Adipocyte (in vitro differentiated cells): ENCODE results near the gene TRIM44.
"Not testable (repeated sequence)": the region's sequence is repeated elsewhere in the genome, so short reads cannot be mapped to it uniquely, and the experiment has no call there.

Source experiments
- DNase-seq: peaks from one replicate; pipeline ENCODE4 v3.0.0-alpha.2; 2015; ENCODE audit warnings: low read depth
- H3K27me3 ChIP-seq: replicated peaks from 2 replicates; pipeline ENCODE4 v1.7.0; 2013; ENCODE audit warnings: mild to moderate bottlenecking, low read length, moderate library complexity; ENCODE audit not compliant: control insufficient read depth, insufficient read depth
- H3K36me3 ChIP-seq: 2 replicates; pipeline ENCODE4 v1.7.0; 2013; ENCODE audit warnings: low read length, mild to moderate bottlenecking, moderate library complexity; ENCODE audit not compliant: control insufficient read depth, insufficient read depth, severe bottlenecking
- H3K4me1 ChIP-seq: 2 replicates; pipeline ENCODE4 v1.7.0; 2013; ENCODE audit warnings: mild to moderate bottlenecking, low read length, moderate library complexity; ENCODE audit not compliant: control insufficient read depth, insufficient read depth
- H3K4me3 ChIP-seq: 2 replicates; pipeline ENCODE4 v1.7.0; 2013; ENCODE audit warnings: mild to moderate bottlenecking, low read length, moderate library complexity
- H3K9ac ChIP-seq: 2 replicates; pipeline ENCODE4 v1.7.0; 2013; ENCODE audit warnings: mild to moderate bottlenecking, low read length, moderate library complexity
- H3K9me3 ChIP-seq: 2 replicates; pipeline ENCODE4 v1.7.0; 2013; ENCODE audit warnings: mild to moderate bottlenecking, low read length, moderate library complexity; ENCODE audit not compliant: control insufficient read depth

TRIM44 gene

GRCh38 chr11:35836205-35836604 is 173.6 kb downstream of the TRIM44 start:
- DNase-seq, result no peak

GRCh38 chr11:35838071-35838470 is 175.5 kb downstream of the TRIM44 start:
- Histone ChIP-seq H3K4me1 (no peaks in the 10 kb centered on the region), H3K9ac (no peak overlapping the region), H3K36me3 (no peaks in the 10 kb centered on the region), H3K27me3 (no peaks in the 10 kb centered on the region), H3K4me3 (no peak overlapping the region), H3K9me3 (peaks cover 4% of the 10 kb centered on the region)
- peak; percentile 22 for DNase-seq

More at GRCh38 chr11:35836205-35836604, 173.6 kb downstream of the TRIM44 start:
- Histone ChIP-seq H3K4me3 (no peak overlapping the region), H3K9ac (no peak overlapping the region), H3K4me1 (no peaks in the 10 kb centered on the region), H3K9me3 (peaks cover 4% of the 10 kb centered on the region), H3K27me3 (peaks cover 1% of the 10 kb centered on the region), H3K36me3 (no peaks in the 10 kb centered on the region)

DNA sequence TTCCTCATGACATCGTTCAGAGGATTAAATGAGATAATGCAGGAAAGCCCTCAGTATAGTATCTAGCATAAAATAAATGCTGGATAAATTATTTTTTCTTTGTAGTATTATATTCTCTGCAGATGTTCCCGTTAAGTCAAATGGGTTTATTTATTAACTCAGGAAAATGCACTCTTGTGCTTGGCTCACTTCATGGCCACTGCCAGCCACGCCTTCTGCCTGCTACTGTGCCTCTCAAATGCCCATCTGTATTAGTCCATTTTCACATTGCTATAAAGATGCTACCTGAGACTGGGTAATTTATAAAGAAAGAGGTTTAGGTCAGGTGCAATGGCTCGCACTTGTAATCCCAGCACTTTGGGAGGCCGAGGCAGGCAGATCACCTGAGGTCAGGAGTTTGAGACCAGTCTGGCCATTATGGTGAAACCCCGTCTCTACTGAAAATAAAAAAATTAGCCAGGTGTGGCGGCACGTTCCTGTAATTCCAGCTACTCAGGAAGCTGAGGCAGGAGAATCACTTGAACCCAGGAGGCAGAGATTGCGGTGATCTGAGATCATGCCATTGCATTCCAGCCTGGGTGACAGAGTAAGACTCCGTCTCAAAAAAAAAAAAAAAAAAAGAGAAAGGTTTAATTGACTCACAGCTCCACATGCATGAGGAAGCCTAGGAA is 176.3 kb downstream of the TRIM44 start:
- DNase-seq, H3K4me1 ChIP-seq, H3K27me3 ChIP-seq, H3K9me3 ChIP-seq, H3K9ac ChIP-seq, H3K36me3 ChIP-seq, H3K4me3 ChIP-seq: not testable (repeated sequence)

GRCh38 chr11:35839368-35840161 is 177.0 kb downstream of the TRIM44 start:
- Histone ChIP-seq H3K9me3 (peaks cover 4% of the 10 kb centered on the region), H3K36me3 (no peaks in the 10 kb centered on the region), H3K4me3 (no peak overlapping the region), H3K9ac (no peak overlapping the region), H3K27me3 (no peaks in the 10 kb centered on the region), H3K4me1 (no peaks in the 10 kb centered on the region)
- DNase-seq, result no peak

- DNase-seq, result no peak
- H3K27me3 ChIP-seq, result peaks cover 6% of the 10 kb centered on the region
- no peak overlapping the region for H3K4me3 ChIP-seq
- H3K4me1 ChIP-seq, result no peaks in the 10 kb centered on the region
- H3K9ac ChIP-seq, result no peak overlapping the region
- peaks cover 4% of the 10 kb centered on the region for H3K9me3 ChIP-seq
- H3K36me3 ChIP-seq, result no peaks in the 10 kb centered on the region
Observed at GRCh38 chr11:35841733-35842132, 179.2 kb downstream of the TRIM44 start.

DNA sequence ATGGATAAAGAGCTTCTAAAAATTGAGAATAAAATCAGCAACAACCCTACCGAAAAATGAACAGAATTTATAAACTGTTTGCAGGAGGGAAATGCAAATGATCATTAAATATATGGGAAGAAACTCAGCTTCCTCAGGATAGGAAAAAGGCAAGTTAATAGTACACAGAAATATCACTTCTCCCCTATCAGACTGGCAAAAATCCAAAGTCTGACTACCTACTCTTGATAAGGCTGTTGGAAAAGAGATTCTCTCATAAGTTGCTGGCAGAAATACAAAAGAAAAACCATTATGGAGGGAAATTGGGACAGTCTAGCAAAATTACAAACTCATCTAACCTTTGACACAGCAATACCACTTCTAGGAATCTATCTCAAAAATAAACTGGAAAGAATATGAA is 180.4 kb downstream of the TRIM44 start:
- peaks cover 12% of the 10 kb centered on the region for H3K27me3 ChIP-seq
- no peak for DNase-seq
- no peak overlapping the region for H3K4me3 ChIP-seq
- peaks cover 4% of the 10 kb centered on the region for H3K9me3 ChIP-seq
- H3K9ac ChIP-seq, result no peak overlapping the region
- no peaks in the 10 kb centered on the region for H3K36me3 ChIP-seq
- H3K4me1 ChIP-seq, result no peaks in the 10 kb centered on the region

DNA sequence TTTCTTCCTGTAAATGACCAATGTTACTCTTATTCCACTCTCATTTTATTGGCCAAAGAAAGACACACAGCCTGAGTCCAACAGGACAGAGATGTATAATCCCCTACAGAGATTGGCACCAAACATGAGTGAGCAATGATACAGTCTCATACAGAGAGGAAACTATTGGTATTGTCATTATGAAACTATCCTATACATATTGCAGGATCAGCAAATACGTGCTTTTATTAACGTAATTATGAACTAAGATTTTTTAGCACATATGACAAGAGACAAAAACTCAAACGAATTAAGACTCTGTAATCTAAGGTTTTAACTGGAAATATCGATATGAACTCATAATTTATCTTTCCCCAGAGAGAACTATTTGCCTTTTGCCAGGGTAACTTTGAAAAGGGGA is 182.0 kb downstream of the TRIM44 start:
- no peaks in the 10 kb centered on the region for H3K4me1 ChIP-seq
- H3K9ac ChIP-seq, result no peak overlapping the region
- H3K9me3 ChIP-seq, result peaks cover 4% of the 10 kb centered on the region
- H3K27me3 ChIP-seq, result peaks cover 23% of the 10 kb centered on the region
- H3K4me3 ChIP-seq, result no peak overlapping the region
- no peaks in the 10 kb centered on the region for H3K36me3 ChIP-seq
- no peak for DNase-seq

DNA sequence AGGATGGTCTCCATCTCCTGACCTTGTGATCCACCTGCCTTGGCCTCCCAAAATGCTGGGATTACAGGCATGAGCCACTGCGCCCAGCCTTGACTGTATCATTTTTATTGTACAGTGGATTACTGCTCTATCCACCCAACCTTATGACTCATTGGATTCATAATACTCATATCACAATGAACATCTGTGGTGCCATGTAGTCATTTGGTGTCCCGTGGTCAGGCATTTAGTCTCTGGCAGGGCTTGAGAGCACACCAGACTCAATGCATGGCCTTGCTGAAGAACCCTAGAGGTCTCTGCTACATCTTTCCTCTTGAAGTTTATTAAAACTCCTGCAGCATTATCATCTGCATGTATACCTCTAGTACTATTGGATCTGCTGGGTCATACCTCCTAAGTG is 183.3 kb downstream of the TRIM44 start:
- Histone ChIP-seq H3K9ac (no peak overlapping the region), H3K4me3 (no peak overlapping the region), H3K4me1 (no peaks in the 10 kb centered on the region), H3K9me3 (no peaks in the 10 kb centered on the region), H3K27me3 (peaks cover 23% of the 10 kb centered on the region), H3K36me3 (no peaks in the 10 kb centered on the region)
- no peak for DNase-seq

- no peak for DNase-seq
- no peaks in the 10 kb centered on the region for H3K36me3 ChIP-seq
- H3K9ac ChIP-seq, result no peak overlapping the region
- no peak overlapping the region for H3K4me3 ChIP-seq
- no peaks in the 10 kb centered on the region for H3K4me1 ChIP-seq
- H3K27me3 ChIP-seq, result peaks cover 23% of the 10 kb centered on the region
- no peaks in the 10 kb centered on the region for H3K9me3 ChIP-seq
Observed at GRCh38 chr11:35846874-35847273, 184.3 kb downstream of the TRIM44 start.

- no peak overlapping the region for H3K9ac ChIP-seq
- H3K4me1 ChIP-seq, result no peaks in the 10 kb centered on the region
- H3K9me3 ChIP-seq, result no peaks in the 10 kb centered on the region
- no peak overlapping the region for H3K4me3 ChIP-seq
- no peaks in the 10 kb centered on the region for H3K36me3 ChIP-seq
- DNase-seq, result no peak
- peaks cover 23% of the 10 kb centered on the region for H3K27me3 ChIP-seq
Observed at GRCh38 chr11:35847473-35847872, 184.9 kb downstream of the TRIM44 start.

DNA sequence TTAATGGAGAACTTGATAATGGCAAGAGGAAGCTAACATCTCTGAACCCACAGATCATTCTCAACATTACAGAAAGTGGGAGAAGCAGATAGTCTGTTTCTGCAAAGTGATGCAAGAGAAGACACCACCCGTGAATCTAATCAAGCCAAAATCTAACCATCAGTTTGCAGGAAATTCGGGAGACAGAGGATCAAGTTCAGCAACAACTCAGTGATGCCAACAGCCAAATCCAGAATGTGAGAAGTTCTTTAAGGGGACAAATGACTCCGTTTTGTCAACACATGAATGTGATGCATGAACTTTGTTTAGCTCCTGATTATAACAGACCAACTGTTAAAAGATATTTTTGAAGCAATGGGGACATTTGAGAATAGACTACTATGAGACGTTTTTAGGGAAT is 186.0 kb downstream of the TRIM44 start:
- H3K9ac ChIP-seq, result no peak overlapping the region
- DNase-seq, result no peak
- H3K9me3 ChIP-seq, result no peaks in the 10 kb centered on the region
- no peak overlapping the region for H3K4me3 ChIP-seq
- peaks cover 23% of the 10 kb centered on the region for H3K27me3 ChIP-seq
- no peaks in the 10 kb centered on the region for H3K36me3 ChIP-seq
- H3K4me1 ChIP-seq, result no peaks in the 10 kb centered on the region
